ENCODE data around the gene ZNF507. TPM values are rescaled to one million over a fixed set of nuclear protein-coding genes. Genes with fewer than 3 reads are reported as not detected.

Gene ZNF507
- total RNA-seq, 1 donor from 2014 or later: 13.7 TPM

GRCh38 chr19:32336259-32337083 lies 8.9 kb upstream of the ZNF507 start:
- DNase-seq: peak; percentile 51
- intact Hi-C loops (cut with DNase I): no loop called here

GRCh38 chr19:32337084-32337808 lies 8.2 kb upstream of the ZNF507 start:
- intact Hi-C loops (cut with DNase I): no loop called here
- no peak for DNase-seq
- peak; percentile 29 for ATAC-seq (ENCODE audit: poor library complexity)

More at GRCh38 chr19:32336259-32337083, 8.9 kb upstream of the ZNF507 start:
- ATAC-seq (ENCODE audit: poor library complexity): peak; percentile 68

- intact Hi-C loops (cut with DNase I): no loop called here
- no peak for ATAC-seq (ENCODE audit: poor library complexity)
- DNase-seq: no peak
Measured at GRCh38 chr19:32339423-32339822, 6.0 kb upstream of the ZNF507 start.

DNA sequence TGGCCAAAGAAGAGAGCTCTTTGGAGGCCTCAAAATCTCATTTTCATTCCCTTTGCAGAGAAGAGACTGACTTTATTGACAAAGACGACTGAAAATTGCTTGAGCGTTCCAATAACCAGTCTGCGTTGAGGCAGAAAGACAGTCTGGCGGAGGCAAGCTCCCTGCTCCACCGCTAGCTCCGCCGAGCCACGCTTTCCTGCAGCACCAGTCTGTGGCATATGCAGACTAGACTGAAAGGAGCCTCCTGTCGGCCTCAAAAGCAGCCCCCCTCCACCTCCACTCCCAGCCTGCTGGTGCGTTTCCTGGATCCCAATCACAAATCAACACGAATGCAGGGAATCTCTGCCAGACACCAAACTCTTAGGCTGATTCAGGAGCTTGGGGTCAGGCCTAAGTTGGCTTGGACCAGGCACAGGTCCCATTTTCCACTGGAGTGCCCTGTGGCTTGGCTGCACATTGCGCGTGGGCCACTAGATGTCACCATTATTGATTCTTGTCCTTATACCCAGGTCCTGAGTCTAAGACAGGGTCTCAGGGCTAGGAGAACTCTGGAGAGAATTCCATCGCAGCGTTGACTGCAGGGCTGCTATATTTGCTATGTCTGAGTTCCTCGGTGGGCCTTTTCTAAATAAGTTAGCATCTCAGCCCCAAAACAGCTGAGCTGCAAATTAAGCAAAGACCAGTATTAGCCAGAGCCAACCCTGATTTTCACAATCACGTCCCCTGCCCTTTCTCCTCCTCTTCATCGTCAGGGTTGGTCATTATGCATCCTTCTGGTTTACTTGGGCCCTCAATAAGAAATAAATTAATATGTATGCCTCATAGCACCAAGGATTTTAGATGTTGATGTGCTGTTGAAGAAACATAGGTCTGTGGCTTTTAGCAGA lies 5.2 kb upstream of the ZNF507 start:
- intact Hi-C loops (cut with DNase I): loop anchor here (10.0 kb wide), 1 partner anchor 65 kb away; the partner anchor contains the start of gene DPY19L3
- peak; percentile 90 for ATAC-seq (ENCODE audit: poor library complexity)
- peak; percentile 85 for DNase-seq

DNA sequence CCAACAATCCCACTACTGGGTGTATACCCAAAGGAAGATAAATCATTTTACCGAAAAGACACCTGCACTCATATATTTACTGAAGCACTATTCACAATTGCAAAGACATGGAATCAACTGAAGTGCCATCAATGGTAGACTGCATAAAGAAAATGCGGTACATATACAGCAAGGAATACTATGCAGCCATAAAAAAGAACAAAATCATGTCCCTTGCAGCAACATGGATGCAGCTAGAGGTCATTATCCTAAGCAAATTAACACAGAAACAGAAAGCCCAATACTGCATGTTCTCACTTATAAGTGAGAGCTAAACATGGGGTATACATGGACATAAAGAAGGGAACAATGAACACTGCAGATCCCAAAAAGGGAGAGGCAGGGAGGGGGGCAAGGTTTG lies 2.7 kb upstream of the ZNF507 start:
- intact Hi-C loops (cut with DNase I): loop anchor here (10.0 kb wide), 1 partner anchor 62 kb away; the partner anchor contains the start of gene DPY19L3

DNA sequence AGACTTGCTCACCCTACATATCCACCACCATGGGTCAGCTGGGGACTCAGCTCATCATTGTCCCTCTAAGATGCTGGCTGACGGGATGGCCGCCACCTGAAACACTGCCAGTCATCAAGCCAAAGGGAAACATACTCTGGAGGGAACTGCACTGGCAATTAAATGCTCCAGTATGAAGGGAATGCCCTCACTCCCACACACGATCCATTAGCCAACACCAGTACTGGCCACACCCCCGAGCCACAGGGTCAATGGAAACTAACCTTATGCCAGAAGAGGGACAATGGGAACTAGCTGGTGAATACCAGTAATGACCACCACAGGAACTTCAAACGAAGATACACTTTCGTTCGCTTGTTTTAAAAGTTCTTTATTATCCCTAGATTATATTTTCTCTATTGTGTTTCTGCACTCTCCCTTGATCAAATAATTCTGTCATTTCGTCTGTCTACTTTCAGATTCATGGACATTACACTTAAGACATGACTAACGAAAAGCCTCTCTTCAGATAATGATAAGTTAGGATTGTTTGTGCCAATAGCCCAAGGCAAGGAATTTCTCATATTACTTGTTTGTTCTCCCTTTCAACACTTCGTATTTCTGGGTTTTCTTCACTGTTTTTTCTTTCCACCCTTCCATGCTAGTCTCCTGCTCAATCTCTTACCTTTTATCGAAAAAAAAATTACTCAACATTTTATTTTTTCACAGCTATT lies 1.7 kb upstream of the ZNF507 start:
- intact Hi-C loops (cut with DNase I): loop anchor here (10.0 kb wide), 1 partner anchor 61 kb away; the partner anchor contains the start of gene DPY19L3
- DNase-seq: no peak
- ATAC-seq (ENCODE audit: poor library complexity): no peak

More for the DNA sequence above, 2.7 kb upstream of the ZNF507 start:
- no peak for DNase-seq
- no peak for ATAC-seq (ENCODE audit: poor library complexity)

- intact Hi-C loops (cut with DNase I): loop anchor here (10.0 kb wide), 1 partner anchor 58 kb away; the partner anchor contains the start of gene DPY19L3
- ATAC-seq (ENCODE audit: poor library complexity) (no peak), DNase-seq (no peak)
Measured at GRCh38 chr19:32346901-32347300, 1.5 kb downstream of the ZNF507 start.

DNA sequence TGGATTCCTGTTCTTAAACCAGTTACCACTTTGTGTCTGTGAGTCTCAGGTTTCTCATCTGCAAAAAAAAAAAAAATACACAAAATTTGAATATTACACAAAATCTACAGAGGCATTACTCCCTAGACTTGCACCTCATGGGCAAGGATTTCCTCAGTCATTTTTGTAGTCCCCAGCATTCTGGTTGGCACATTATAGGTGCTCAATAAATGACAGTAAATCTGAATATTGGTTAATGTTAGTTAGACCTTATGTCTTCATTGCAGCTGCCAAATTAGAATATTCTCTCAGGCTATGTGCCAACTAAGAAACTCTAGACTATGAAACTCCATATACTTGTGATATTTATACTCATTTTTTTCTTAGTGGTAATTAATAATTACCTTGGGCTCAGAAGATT lies 2.2 kb downstream of the ZNF507 start:
- no peak for ATAC-seq (ENCODE audit: poor library complexity)
- intact Hi-C loops (cut with DNase I): loop anchor here (10.0 kb wide), 1 partner anchor 57 kb away; the partner anchor contains the start of gene DPY19L3
- no peak for DNase-seq

GRCh38 chr19:32349051-32349450 lies 3.6 kb downstream of the ZNF507 start:
- ATAC-seq (ENCODE audit: poor library complexity): no peak
- no peak for DNase-seq
- intact Hi-C loops (cut with DNase I): loop anchor here (10.0 kb wide), 1 partner anchor 56 kb away; the partner anchor contains the start of gene DPY19L3

GRCh38 chr19:32349724-32350470 lies 4.5 kb downstream of the ZNF507 start:
- intact Hi-C loops (cut with DNase I): loop anchor here (10.0 kb wide), 1 partner anchor 55 kb away; the partner anchor contains the start of gene DPY19L3
- ATAC-seq (ENCODE audit: poor library complexity) (no peak), DNase-seq (no peak)

DNA sequence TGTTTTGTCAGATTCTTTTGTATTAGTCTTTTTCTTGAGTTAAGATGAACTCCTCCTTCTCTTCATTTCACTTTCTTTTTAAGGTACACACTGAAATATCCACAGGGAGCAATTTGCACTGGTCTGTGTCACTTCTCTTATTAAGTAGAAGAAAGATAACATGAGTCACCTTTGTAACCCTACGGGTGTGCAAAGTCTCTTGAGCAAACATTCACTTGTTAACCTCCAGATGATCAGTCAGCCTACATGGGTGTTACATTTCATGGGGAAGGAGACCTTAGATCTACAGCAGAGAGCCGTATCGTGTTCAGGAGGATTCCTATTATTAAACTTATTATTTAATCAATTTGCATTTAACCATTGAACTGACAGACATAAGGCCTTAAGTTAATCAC lies 5.1 kb downstream of the ZNF507 start:
- DNase-seq (no peak), ATAC-seq (ENCODE audit: poor library complexity) (no peak)
- intact Hi-C loops (cut with DNase I): no loop called here

- DNase-seq (no peak), ATAC-seq (ENCODE audit: poor library complexity) (peak; percentile 25)
- intact Hi-C loops (cut with DNase I): no loop called here
Measured at GRCh38 chr19:32350987-32351348, 5.6 kb downstream of the ZNF507 start.

- DNase-seq: no peak
- intact Hi-C loops (cut with DNase I): no loop called here
- no peak for ATAC-seq (ENCODE audit: poor library complexity)
Measured at GRCh38 chr19:32352241-32352630, 6.8 kb downstream of the ZNF507 start.

DNA sequence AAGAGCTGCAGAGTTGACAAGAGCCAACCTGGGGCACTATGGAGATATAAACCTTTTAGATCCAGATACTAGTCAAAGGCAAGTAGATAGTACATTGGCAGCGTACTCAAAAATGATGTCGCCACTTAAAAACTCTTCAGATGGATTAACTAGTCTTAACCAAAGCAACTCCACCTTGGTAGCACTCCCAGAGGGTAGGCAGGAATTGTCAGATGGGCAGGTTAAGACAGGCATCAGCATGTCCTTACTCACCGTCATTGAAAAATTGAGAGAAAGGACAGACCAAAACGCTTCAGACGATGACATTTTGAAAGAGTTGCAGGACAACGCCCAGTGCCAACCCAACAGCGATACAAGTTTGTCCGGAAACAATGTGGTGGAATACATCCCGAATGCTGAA lies 8.9 kb downstream of the ZNF507 start:
- no peak for DNase-seq
- intact Hi-C loops (cut with DNase I): no loop called here
- no peak for ATAC-seq (ENCODE audit: poor library complexity)

DNA sequence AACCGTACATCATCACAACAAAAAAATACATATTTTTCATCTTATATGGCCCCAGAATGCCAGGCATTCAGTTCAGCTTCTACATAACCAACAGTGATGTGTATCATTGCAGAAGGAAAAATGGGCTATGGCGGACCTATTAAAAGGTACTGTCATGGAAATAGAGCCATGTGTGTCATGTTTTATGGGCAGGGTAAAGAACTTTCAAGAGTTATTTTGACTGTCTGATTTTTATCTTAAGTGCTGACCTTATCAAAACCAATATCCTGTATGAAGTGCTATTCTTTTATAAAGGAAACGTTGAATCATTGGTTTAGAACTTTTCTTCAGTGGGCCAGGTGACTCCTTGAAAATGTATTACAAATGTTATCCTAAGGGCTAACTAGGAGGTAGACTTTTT lies 9.9 kb downstream of the ZNF507 start:
- ATAC-seq (ENCODE audit: poor library complexity): no peak
- no peak for DNase-seq
- intact Hi-C loops (cut with DNase I): no loop called here

DNA sequence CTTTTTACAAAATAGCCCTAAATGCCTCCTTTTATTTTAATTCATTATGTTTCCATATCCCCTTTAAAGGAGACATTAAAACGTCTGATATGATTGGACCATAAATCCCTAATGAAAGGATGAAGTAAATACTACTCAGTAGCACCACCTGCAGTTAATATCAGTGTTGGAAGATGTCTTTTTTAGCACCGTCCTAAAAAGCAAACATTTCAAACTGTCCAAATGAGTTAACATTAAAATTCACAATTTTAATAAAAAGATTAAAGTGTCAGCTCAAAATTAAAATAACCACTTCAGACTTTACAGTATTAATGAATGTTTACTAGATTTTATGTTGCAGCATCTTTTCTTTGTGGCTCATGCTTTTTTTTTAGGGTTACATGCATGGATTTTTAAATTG lies 12.3 kb downstream of the ZNF507 start:
- intact Hi-C loops (cut with DNase I): no loop called here
- ATAC-seq (ENCODE audit: poor library complexity) (no peak), DNase-seq (no peak)

DNA sequence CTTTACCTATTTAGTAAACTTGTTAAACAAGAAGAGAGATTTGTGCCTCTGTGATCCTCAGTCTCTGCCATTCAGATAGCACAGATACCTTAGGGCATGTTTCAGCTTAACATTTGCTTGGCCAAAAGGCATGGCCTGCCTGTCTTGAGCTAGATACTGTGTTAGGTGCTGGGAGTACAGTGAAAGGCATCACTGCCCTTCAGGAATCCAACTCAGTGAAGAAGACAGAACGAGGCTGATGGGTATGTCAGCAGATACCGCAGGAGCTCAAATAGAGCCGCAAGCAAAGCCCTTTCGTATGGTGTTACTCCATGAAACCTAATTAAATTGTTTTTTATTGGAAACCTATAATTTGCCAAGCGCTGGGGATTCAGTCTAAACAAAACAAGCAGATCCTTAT lies 12.9 kb downstream of the ZNF507 start:
- ATAC-seq (ENCODE audit: poor library complexity): no peak
- no peak for DNase-seq
- intact Hi-C loops (cut with DNase I): no loop called here
